Measurements from ENCODE around the gene PC.
"Not testable (repeated sequence)": the region's sequence is repeated elsewhere in the genome, so short reads cannot be mapped to it uniquely, and the experiment has no call there.

DNA sequence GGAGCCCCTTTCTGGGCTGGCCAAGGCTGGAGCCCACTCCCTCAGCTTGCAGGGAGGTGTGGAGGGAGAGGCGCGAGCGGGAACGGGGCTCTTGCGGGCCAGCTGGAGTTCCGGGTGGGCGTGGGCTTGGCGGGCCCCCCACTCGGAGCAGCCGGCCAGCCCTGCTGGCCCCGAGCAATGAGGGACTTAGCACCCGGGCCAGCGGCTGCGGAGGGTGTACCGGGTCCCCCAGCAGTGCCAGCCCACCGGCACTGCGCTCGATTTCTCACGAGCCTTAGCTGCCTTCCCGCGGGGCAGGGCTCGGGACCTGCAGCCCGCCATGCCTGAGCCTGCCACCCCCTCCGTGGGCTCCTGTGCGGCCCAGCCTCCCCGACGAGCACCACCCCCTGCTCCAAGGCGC, 30.6 kb upstream of the PC start:
- TF ChIP-seq, protein P1, sequence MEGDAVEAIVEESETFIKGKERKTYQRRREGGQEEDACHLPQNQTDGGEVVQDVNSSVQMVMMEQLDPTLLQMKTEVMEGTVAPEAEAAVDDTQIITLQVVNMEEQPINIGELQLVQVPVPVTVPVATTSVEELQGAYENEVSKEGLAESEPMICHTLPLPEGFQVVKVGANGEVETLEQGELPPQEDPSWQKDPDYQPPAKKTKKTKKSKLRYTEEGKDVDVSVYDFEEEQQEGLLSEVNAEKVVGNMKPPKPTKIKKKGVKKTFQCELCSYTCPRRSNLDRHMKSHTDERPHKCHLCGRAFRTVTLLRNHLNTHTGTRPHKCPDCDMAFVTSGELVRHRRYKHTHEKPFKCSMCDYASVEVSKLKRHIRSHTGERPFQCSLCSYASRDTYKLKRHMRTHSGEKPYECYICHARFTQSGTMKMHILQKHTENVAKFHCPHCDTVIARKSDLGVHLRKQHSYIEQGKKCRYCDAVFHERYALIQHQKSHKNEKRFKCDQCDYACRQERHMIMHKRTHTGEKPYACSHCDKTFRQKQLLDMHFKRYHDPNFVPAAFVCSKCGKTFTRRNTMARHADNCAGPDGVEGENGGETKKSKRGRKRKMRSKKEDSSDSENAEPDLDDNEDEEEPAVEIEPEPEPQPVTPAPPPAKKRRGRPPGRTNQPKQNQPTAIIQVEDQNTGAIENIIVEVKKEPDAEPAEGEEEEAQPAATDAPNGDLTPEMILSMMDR (IDR thresholded peaks at IDR 0.05; ENCODE audit: low read length), result not testable (repeated sequence)
- TF ChIP-seq EZH2 (optimal IDR thresholded peaks at IDR 0.05; ENCODE audit: low read depth, low read length), result not testable (repeated sequence)

Measured in MM.1S (cell line).